CD4-positive, alpha-beta T cell treated with Interferon alpha-2 for 1 hour (primary cell): ENCODE data around the gene ELMO2.
A peak's percentile ranks its signal among the peaks of the same experiment; 100 is the strongest.

Source experiments
- DNase-seq, 2 donors: peaks; one replicate each; pipeline ENCODE4 v3.0.0-alpha.2; 2020 to 2022

Gene ELMO2

GRCh38 chr20:46352370-46352938 is 54.0 kb downstream of the ELMO2 start:
- DNase-seq: no peak

DNA sequence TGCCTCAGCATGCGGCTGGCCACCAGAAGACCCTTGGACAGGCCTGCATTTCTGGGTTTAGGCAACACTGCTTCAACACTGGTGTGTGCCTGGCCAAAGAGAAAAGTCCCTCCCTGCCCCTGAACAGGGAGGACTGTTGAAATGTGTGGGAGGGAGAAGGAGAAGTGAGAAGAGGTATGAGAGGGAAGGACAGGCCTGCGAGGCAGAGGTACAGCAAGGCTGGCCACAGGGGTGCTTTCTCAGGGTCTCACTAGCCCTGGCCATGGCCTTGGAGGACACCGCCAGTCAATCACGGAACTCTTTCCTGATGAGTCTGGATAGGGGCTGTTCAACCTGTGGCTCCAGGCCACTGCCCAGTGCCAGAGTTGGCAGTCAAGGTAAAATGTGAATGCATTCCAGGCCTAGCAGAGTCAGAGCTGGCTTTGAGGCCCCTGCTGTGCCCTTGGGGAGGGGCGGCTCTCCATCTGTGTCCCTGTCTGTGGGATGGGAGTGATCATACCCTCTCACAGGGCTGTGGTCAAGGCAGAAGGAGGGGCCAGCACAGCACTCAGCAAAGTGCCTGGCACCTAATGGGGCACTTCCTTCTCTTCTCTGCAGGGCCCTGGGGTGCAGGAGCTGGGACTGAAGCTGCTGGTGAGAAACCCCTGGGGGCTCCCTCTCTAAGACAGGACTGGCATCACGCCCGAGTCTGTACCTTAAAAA is 54.9 kb downstream of the ELMO2 start:
- no peak for DNase-seq

DNA sequence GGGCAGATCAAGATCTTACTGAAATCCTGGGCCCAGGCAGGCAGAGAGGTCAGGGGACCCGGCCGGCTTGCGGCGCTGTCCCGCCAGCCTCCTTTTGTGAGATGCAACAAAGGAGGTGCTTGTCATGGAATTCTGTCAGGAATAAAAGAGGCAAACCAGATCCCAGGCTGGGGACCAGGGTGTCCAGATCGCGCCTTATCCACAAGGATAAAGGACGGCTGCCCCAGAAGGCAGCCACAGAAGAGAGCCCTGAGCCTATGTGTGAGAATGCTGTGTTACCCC is 55.5 kb downstream of the ELMO2 start:
- no peak for DNase-seq

DNA sequence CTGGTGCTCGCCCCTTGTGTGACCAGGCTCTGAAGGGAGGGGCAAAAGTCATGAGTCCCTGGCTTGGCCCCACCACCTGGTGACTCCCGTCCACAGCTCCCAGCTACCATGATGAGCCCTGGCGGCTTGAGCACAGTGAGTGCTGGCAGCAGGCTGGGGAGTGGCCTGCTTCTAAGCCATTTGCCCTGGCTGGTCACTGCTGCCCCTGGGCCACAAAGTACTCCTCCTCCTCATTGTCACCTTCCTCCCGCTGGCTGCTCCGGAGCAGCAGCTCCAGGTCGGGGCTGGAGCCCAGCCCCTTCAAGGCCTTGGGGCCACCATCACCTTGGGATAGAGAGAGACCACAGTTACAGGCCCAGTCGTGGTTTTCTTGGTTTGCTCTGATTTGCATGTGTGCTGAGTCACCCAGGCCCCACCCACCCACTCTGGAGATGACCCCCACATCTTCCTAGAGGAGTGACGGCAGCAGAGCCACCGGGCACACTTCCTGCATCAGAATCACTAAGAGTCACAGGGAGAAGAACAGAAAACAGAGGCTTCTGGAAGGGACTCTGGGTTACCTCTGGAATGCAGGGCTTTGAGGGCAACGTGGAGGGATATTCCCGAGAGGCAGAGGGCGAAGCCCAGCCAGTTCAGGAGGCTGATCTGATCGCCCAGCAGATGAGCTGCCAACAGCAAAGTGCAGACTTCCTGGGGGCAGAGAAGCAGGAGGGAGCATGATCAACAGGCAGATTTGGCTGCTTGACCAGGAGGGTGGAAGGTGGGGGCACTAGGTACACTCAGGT is 56.0 kb downstream of the ELMO2 start:
- DNase-seq: no peak

GRCh38 chr20:46349742-46350056 is 56.7 kb downstream of the ELMO2 start:
- DNase-seq: no peak

DNA sequence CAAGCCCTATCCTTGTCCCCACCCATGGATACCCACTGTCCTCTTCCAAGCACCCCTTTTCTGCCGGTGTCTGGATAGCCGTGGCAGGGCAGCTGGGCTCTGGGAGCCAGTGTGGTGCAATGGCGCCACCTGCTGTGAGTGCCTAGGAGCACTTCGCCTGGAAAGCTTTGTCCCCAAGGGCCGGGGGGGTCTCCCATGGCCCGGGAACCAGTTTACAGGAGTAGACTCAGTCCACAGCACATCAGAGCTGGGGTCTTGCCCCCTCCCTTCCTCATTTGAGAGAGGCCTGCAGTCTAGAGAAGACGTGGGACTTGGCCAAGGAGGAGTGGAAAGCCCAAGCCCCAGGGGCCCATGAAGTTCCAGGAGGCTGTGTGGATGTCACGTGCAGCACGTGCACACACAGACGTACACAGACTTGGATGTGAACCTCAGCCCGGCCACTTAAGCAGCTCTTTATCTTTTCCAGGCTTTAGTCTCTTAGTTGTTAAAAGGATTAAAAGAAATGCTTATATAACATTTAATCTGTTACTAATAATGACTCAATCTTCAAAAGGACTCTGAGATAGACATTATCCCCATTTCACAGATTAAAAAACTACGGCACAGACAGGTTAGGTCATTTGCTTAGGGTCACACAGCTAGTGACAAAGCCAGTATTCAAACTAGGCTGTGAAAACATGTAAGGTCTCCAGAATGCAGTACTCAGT is 57.2 kb downstream of the ELMO2 start:
- DNase-seq: peak; percentile 28 to 51

- DNase-seq: no peak
Observed at GRCh38 chr20:46347841-46348803, 58.3 kb downstream of the ELMO2 start.

DNA sequence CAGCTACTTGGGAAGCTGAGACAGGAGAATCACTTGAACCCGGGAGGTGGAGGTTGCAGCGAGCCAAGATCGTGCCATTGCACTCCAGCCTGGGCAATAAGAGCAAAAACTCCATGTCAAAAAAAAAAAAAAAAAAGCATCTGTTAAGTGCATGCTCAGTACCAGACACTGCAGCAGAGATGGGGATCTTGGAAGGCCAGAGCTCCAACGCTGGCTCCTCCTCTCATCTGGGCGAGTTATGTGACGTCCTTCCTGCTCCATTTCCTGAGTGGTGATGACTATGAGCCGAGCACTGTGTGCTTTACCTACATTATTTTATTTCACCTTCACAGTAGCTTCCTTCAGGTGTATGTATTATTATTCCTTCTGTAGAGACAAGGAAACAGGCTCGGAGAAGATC is 59.6 kb downstream of the ELMO2 start:
- DNase-seq: no peak

GRCh38 chr20:46344488-46345162 is 61.8 kb downstream of the ELMO2 start:
- no peak for DNase-seq

GRCh38 chr20:46343975-46344357 is 62.4 kb downstream of the ELMO2 start:
- DNase-seq: no peak

- no peak for DNase-seq
Observed at GRCh38 chr20:46343348-46343974, 63.0 kb downstream of the ELMO2 start.

- DNase-seq: no peak
Observed at GRCh38 chr20:46342451-46343347, 63.7 kb downstream of the ELMO2 start.

DNA sequence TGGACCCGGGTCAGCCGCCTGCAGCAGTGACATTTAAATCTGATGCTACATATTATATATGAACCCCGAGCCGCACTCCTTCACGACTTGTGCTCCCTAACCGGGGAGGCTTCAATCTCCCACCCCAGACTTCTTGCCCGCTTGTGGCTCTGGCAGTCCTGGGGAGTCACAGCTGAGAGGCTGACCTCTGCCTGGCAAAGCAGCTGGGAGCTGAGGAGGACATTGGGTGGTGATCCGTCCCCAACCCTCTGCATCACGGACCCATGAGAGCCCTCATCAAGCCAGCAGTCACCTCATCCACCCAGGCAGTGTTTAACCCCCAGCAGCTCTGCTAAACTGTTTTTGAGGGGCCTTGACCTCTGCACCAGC is 64.4 kb downstream of the ELMO2 start:
- DNase-seq: no peak

GRCh38 chr20:46341074-46342009 is 65.1 kb downstream of the ELMO2 start:
- no peak for DNase-seq

DNA sequence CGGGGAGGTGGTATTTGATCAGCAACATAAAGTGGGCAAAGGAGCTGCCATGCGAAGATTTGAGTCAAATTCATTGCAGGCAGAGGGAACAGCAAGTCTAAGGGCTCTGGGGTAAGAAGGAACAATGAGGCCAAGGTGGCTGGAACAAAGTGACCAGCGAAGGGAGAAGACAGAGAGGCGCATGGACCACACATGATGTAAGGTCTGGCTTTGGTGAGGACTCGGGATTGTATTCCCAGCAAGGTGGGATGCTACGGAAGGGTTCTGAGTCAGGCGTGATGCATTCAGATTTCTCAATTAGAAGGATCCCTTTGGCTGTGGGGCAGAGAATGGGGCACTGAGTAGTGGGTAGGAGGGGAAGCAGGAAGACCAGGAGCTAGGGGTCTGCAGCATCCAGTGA is 67.4 kb downstream of the ELMO2 start:
- no peak for DNase-seq

GRCh38 chr20:46336735-46337134 is 69.7 kb downstream of the ELMO2 start:
- DNase-seq: no peak

- no peak for DNase-seq
Observed at GRCh38 chr20:46334303-46334904, 72.0 kb downstream of the ELMO2 start.

- DNase-seq: no peak
Observed at GRCh38 chr20:46333161-46333991, 73.0 kb downstream of the ELMO2 start.
